GM19035 (cell line): ENCODE measurements around the gene RBM19.
"Not testable (repeated sequence)": the region's sequence is repeated elsewhere in the genome, so short reads cannot be mapped to it uniquely, and the experiment has no call there.

ENCODE experiments used
- ATAC-seq: cut with Tn5 transposase; IDR thresholded peaks from one replicate; pipeline ENCODE4 v1.9.1; 2021; ENCODE audit not compliant: unreplicated experiment

Gene RBM19

GRCh38 chr12:113906411-113907200 lies 59.5 kb downstream of the RBM19 start:
- ATAC-seq, result no peak

GRCh38 chr12:113905829-113906228 lies 60.3 kb downstream of the RBM19 start:
- ATAC-seq, result no peak

- ATAC-seq, result no peak
These were observed 62.7 kb downstream of the RBM19 start for GRCh38 chr12:113903381-113903863.

- ATAC-seq, result not testable (repeated sequence)
These were observed 64.8 kb downstream of the RBM19 start for GRCh38 chr12:113901319-113901718.

GRCh38 chr12:113900716-113901115 lies 65.4 kb downstream of the RBM19 start:
- no peak for ATAC-seq

GRCh38 chr12:113899561-113900471 lies 66.3 kb downstream of the RBM19 start:
- ATAC-seq, result no peak

- ATAC-seq, result no peak
These were observed 67.0 kb downstream of the RBM19 start for GRCh38 chr12:113899042-113899560.

GRCh38 chr12:113898466-113898865 lies 67.7 kb downstream of the RBM19 start:
- ATAC-seq, result no peak

- no peak for ATAC-seq
These were observed 68.7 kb downstream of the RBM19 start for GRCh38 chr12:113897406-113897805.

- ATAC-seq, result no peak
These were observed 69.3 kb downstream of the RBM19 start for GRCh38 chr12:113896841-113897240.

- no peak for ATAC-seq
These were observed 69.9 kb downstream of the RBM19 start for GRCh38 chr12:113896194-113896593.

- no peak for ATAC-seq
These were observed 70.9 kb downstream of the RBM19 start for GRCh38 chr12:113895176-113895575.

- ATAC-seq, result no peak
These were observed 71.4 kb downstream of the RBM19 start for GRCh38 chr12:113894697-113895096.

GRCh38 chr12:113893221-113893620 lies 72.9 kb downstream of the RBM19 start:
- no peak for ATAC-seq

GRCh38 chr12:113892556-113892955 lies 73.6 kb downstream of the RBM19 start:
- ATAC-seq, result no peak

- ATAC-seq, result no peak
These were observed 74.2 kb downstream of the RBM19 start for GRCh38 chr12:113891739-113892520.

- no peak for ATAC-seq
These were observed 74.9 kb downstream of the RBM19 start for GRCh38 chr12:113891167-113891692.

- no peak for ATAC-seq
These were observed 76.1 kb downstream of the RBM19 start for GRCh38 chr12:113889891-113890581.

GRCh38 chr12:113889076-113889475 lies 77.0 kb downstream of the RBM19 start:
- ATAC-seq, result no peak

- no peak for ATAC-seq
These were observed 77.7 kb downstream of the RBM19 start for GRCh38 chr12:113888435-113888834.
